A549 (cell line): Measurements from ENCODE around the gene DUSP7. TPM values are rescaled to one million over a fixed set of nuclear protein-coding genes. Genes with fewer than 3 reads are reported as not detected.

Experiments used
- ATAC-seq, 2 experiments: fragments of 200-7000 bp in 1 of 2; fragments of >200 bp in 1 of 2; cut with Nextera tagmentation in 1 of 2; cut with Tn5 transposase in 1 of 2; 3 replicates each; pipeline versions ENCODE4 v1.8.0 to v1.9.1; 2018 to 2020; ENCODE audit warnings: mild to moderate bottlenecking in 1 of 2, moderate library complexity in 1 of 2
- CTCF ChIA-PET: fragments of 300-600 bp; sonication (Branson Sonifier 250); formaldehyde crosslinking; extraction: SDS; loops from one replicate; lab custom pipeline; 2021; ENCODE audit warnings: antibody characterized with exemption, inconsistent platforms; lab: Yijun Ruan, JAX
- POLR2A ChIA-PET: fragments of 350-600 bp; formaldehyde crosslinking; extraction: SDS; loops from one replicate; lab custom pipeline; 2021; ENCODE audit warnings: antibody characterized with exemption, inconsistent platforms; lab: Yijun Ruan, JAX
- DNase-seq, 2 experiments: peaks; one replicate each; pipeline versions ENCODE4 v3.0.0 to v3.0.0-alpha.2; 2011 to 2016; ENCODE audit warnings: low read depth in 1 of 2, low spot score in 1 of 2
- FAIRE-seq: peaks from 2 replicates; lab custom pipeline; 2011; peaks lifted over from hg19 to GRCh38; lab: Jason Lieb, UNC
- H3K27ac ChIP-seq, 2 experiments: fragments of >200 bp; sonication (Bioruptor Twin); formaldehyde crosslinking; 3 replicates each; pipeline ENCODE4 v1.5.1; 2016 to 2017
- H3K4me1 ChIP-seq: fragments of >200 bp; sonication (Bioruptor Twin); formaldehyde crosslinking; 3 replicates; pipeline ENCODE4 v1.6.1; 2016
- H3K4me2 ChIP-seq: fragments of >200 bp; sonication (Bioruptor Twin); formaldehyde crosslinking; 3 replicates; pipeline ENCODE4 v1.6.1; 2016
- H3K4me3 ChIP-seq: fragments of >200 bp; sonication (Bioruptor Twin); formaldehyde crosslinking; 3 replicates; pipeline ENCODE4 v1.5.1; 2016
- H3K9me3 ChIP-seq: fragments of >200 bp; sonication (Bioruptor Twin); formaldehyde crosslinking; 3 replicates; pipeline ENCODE4 v1.6.1; 2016
- FOXS1 ChIP-seq: fragments of 250-450 bp; sonication (Bioruptor Pico); IDR thresholded peaks from 2 replicates; pipeline ENCODE4 v1.5.0; 2020; ENCODE audit warnings: mild to moderate bottlenecking, moderate library complexity
- GATA3 ChIP-seq: IDR thresholded peaks from 2 replicates; pipeline ENCODE4 v1.6.1; 2012; ENCODE audit warnings: borderline replicate concordance
- HDAC2 ChIP-seq: fragments of 200-600 bp; sonication (generic); IDR thresholded peaks from 2 replicates; pipeline ENCODE4 v1.6.1; 2016
- HEYL ChIP-seq: fragments of 250-450 bp; sonication (Bioruptor Pico); IDR thresholded peaks from 2 replicates; pipeline ENCODE4 v1.8.0; 2021; ENCODE audit warnings: mild to moderate bottlenecking, moderate library complexity
- HOXB13 ChIP-seq: fragments of 250-450 bp; sonication (Bioruptor Pico); IDR thresholded peaks from 2 replicates; pipeline ENCODE4 v1.5.0; 2020; ENCODE audit warnings: low read depth, mild to moderate bottlenecking, moderate library complexity
- JUN ChIP-seq, 2 experiments: fragments of >200 bp; sonication (Bioruptor Twin); formaldehyde crosslinking; IDR thresholded peaks; 2 replicates in 1 of 2; 3 replicates in 1 of 2; pipeline ENCODE4 v1.6.1; 2016 to 2017
- KDM1A ChIP-seq: fragments of 200-600 bp; sonication (generic); IDR thresholded peaks from 2 replicates; pipeline ENCODE4 v1.6.1; 2016; ENCODE audit warnings: low read depth, mild to moderate bottlenecking
- KDM5A ChIP-seq: fragments of 200-600 bp; sonication (generic); IDR thresholded peaks from 2 replicates; pipeline ENCODE4 v1.6.1; 2016; ENCODE audit warnings: antibody characterized with exemption, mild to moderate bottlenecking
- NFE2L2 ChIP-seq: fragments of 150-350 bp; conservative IDR thresholded peaks from 2 replicates; pipeline ENCODE4 v1.6.1; 2014; ENCODE audit warnings: low read length
- PHF8 ChIP-seq: fragments of 200-600 bp; sonication (generic); IDR thresholded peaks from 2 replicates; pipeline ENCODE4 v1.6.1; 2016; ENCODE audit warnings: low read depth, mild to moderate bottlenecking, antibody characterized with exemption, moderate library complexity, borderline replicate concordance
- RAD21 ChIP-seq, 2 experiments: fragments of >200 bp in 1 of 2; sonication (Bioruptor Twin) in 1 of 2; formaldehyde crosslinking in 1 of 2; IDR thresholded peaks in 1 of 2; conservative IDR thresholded peaks in 1 of 2; 2 replicates in 1 of 2; 3 replicates in 1 of 2; pipeline ENCODE4 v1.6.1; 2012 to 2018; ENCODE audit warnings: inconsistent platforms in 1 of 2
- RCOR1 ChIP-seq: fragments of 150-350 bp; IDR thresholded peaks from 2 replicates; pipeline ENCODE4 v1.6.1; 2014; ENCODE audit warnings: antibody characterized with exemption, low read length, low read depth
- RFX5 ChIP-seq: fragments of 450-650 bp; IDR thresholded peaks from 2 replicates; pipeline ENCODE4 v1.7.1; 2014; ENCODE audit warnings: antibody characterized with exemption, mild to moderate bottlenecking, moderate library complexity
- RNF2 ChIP-seq: fragments of 200-600 bp; sonication (generic); IDR thresholded peaks from 2 replicates; pipeline ENCODE4 v1.6.1; 2016; ENCODE audit warnings: low read depth, mild to moderate bottlenecking, antibody characterized with exemption, moderate library complexity, borderline replicate concordance
- WGBS: methylation state at CpG from one replicate; pipeline ENCODE4 v1.1.6; 2017; ENCODE audit errors: missing lambda C conversion rate; 5-methylcytosine and 5-hydroxymethylcytosine counted together
- polyA plus RNA-seq, 4 experiments: library from polyadenylated mRNA; depleted of rRNA in 3 of 4; stranded (reverse); fragments of >200 nt; fragmentation: RNase III in 1 of 4; extraction: RNeasy Plus Mini Kit Qiagen cat#74134 plus additional on column Dnase treatment in 1 of 4; gene quantifications; 2 replicates in 3 of 4; 3 replicates in 1 of 4; pipeline ENCODE4 v1.2.3, GENCODE V29; 2011 to 2017
- TF ChIP-seq, protein P1 (sequence below): fragments of 200-600 bp; sonication (generic); IDR thresholded peaks from 2 replicates; pipeline ENCODE4 v1.6.1; 2016; ENCODE audit warnings: antibody characterized with exemption, mild to moderate bottlenecking, moderate library complexity
- TF ChIP-seq, protein P2 (sequence below): fragments of 150-350 bp; IDR thresholded peaks from 2 replicates; pipeline ENCODE4 v1.6.1; 2014; ENCODE audit warnings: low read depth, mild to moderate bottlenecking, low read length
- TF ChIP-seq, protein P3 (sequence below): fragments of >200 bp; sonication (Bioruptor Twin); formaldehyde crosslinking; IDR thresholded peaks from 3 replicates; pipeline ENCODE4 v1.6.1; 2016
- TF ChIP-seq, protein P4 (sequence below): fragments of 450-650 bp; IDR thresholded peaks from 2 replicates; pipeline ENCODE4 v1.6.1; 2014; ENCODE audit warnings: antibody characterized with exemption
- TF ChIP-seq, protein P5 (sequence below): fragments of >200 bp; sonication (Bioruptor Twin); formaldehyde crosslinking; IDR thresholded peaks from 2 replicates; pipeline ENCODE4 v1.6.1; 2016
- TF ChIP-seq, protein P6 (sequence below): IDR thresholded peaks from 2 replicates; pipeline ENCODE4 v1.6.1; 2012

The DUSP7 gene
- polyA plus RNA-seq, 2 of the 4 experiments (the other 2 are of a cell fraction): 4.4 to 4.8 TPM

DNA sequence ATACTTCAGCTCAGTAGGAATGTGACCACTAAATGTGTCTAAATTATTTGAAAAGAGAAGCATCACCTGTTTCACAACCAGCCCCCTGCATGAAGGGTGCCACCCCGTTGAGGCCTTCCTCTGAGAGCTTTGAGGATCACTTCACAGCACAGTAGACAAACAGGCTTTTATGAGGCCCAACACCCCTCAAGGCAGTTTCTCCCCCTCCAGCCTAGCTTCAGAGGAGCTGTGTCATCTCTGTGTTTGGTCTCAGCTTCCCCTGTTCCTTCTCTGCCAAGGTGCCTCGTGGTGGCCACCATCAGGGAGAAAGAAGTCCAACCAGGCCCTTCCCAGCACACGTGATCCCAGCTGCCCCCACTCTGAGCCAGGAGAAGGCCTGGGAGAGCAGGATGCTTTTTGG is 21.6 kb upstream of the DUSP7 start:
- ChIA-PET CTCF (interaction anchor here (0.9 to 1.2 kb wide), 4 partner anchors 11 to 76 kb away, joined by 4 read pairs; no protein-coding TSS in a partner anchor), POLR2A (no interaction called here)
- no peak for TF ChIP-seq RNF2
- TF ChIP-seq, protein P1, sequence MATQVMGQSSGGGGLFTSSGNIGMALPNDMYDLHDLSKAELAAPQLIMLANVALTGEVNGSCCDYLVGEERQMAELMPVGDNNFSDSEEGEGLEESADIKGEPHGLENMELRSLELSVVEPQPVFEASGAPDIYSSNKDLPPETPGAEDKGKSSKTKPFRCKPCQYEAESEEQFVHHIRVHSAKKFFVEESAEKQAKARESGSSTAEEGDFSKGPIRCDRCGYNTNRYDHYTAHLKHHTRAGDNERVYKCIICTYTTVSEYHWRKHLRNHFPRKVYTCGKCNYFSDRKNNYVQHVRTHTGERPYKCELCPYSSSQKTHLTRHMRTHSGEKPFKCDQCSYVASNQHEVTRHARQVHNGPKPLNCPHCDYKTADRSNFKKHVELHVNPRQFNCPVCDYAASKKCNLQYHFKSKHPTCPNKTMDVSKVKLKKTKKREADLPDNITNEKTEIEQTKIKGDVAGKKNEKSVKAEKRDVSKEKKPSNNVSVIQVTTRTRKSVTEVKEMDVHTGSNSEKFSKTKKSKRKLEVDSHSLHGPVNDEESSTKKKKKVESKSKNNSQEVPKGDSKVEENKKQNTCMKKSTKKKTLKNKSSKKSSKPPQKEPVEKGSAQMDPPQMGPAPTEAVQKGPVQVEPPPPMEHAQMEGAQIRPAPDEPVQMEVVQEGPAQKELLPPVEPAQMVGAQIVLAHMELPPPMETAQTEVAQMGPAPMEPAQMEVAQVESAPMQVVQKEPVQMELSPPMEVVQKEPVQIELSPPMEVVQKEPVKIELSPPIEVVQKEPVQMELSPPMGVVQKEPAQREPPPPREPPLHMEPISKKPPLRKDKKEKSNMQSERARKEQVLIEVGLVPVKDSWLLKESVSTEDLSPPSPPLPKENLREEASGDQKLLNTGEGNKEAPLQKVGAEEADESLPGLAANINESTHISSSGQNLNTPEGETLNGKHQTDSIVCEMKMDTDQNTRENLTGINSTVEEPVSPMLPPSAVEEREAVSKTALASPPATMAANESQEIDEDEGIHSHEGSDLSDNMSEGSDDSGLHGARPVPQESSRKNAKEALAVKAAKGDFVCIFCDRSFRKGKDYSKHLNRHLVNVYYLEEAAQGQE: no peak
- TF ChIP-seq, protein P2, sequence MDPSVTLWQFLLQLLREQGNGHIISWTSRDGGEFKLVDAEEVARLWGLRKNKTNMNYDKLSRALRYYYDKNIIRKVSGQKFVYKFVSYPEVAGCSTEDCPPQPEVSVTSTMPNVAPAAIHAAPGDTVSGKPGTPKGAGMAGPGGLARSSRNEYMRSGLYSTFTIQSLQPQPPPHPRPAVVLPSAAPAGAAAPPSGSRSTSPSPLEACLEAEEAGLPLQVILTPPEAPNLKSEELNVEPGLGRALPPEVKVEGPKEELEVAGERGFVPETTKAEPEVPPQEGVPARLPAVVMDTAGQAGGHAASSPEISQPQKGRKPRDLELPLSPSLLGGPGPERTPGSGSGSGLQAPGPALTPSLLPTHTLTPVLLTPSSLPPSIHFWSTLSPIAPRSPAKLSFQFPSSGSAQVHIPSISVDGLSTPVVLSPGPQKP: no peak
- TF ChIP-seq RCOR1: no peak
- TF ChIP-seq NFE2L2: no peak
- TF ChIP-seq RFX5: no peak
- TF ChIP-seq, protein P3, sequence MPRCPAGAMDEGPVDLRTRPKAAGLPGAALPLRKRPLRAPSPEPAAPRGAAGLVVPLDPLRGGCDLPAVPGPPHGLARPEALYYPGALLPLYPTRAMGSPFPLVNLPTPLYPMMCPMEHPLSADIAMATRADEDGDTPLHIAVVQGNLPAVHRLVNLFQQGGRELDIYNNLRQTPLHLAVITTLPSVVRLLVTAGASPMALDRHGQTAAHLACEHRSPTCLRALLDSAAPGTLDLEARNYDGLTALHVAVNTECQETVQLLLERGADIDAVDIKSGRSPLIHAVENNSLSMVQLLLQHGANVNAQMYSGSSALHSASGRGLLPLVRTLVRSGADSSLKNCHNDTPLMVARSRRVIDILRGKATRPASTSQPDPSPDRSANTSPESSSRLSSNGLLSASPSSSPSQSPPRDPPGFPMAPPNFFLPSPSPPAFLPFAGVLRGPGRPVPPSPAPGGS: no peak
- no peak for TF ChIP-seq HEYL (CRISPR knock-in tag)
- TF ChIP-seq HDAC2: no peak
- no peak for TF ChIP-seq HOXB13 (CRISPR knock-in tag)
- TF ChIP-seq KDM1A: no peak
- no peak for TF ChIP-seq GATA3
- no peak for TF ChIP-seq JUN (IDR thresholded peaks at IDR 0.05)
- TF ChIP-seq, protein P4, sequence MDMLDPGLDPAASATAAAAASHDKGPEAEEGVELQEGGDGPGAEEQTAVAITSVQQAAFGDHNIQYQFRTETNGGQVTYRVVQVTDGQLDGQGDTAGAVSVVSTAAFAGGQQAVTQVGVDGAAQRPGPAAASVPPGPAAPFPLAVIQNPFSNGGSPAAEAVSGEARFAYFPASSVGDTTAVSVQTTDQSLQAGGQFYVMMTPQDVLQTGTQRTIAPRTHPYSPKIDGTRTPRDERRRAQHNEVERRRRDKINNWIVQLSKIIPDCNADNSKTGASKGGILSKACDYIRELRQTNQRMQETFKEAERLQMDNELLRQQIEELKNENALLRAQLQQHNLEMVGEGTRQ: no peak
- no peak for TF ChIP-seq KDM5A
- TF ChIP-seq, protein P5, sequence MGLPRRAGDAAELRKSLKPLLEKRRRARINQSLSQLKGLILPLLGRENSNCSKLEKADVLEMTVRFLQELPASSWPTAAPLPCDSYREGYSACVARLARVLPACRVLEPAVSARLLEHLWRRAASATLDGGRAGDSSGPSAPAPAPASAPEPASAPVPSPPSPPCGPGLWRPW: no peak
- no peak for TF ChIP-seq FOXS1
- TF ChIP-seq RAD21 (conservative IDR thresholded peaks at IDR 0.05 in 1 of 2, IDR thresholded peaks at IDR 0.05 in 1 of 2): no peak
- TF ChIP-seq PHF8: no peak
- TF ChIP-seq, protein P6, sequence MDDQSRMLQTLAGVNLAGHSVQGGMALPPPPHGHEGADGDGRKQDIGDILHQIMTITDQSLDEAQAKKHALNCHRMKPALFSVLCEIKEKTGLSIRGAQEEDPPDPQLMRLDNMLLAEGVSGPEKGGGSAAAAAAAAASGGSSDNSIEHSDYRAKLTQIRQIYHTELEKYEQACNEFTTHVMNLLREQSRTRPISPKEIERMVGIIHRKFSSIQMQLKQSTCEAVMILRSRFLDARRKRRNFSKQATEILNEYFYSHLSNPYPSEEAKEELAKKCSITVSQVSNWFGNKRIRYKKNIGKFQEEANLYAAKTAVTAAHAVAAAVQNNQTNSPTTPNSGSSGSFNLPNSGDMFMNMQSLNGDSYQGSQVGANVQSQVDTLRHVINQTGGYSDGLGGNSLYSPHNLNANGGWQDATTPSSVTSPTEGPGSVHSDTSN: no peak
- Histone ChIP-seq H3K27ac (no peak overlapping the region), H3K4me3 (no peak overlapping the region), H3K4me2 (no peak overlapping the region), H3K9me3 (no peaks in the 10 kb centered on the region), H3K4me1 (no peaks in the 10 kb centered on the region)
- DNase-seq: no peak
- WGBS: 55% methylated on average over 3 of the region's 3 CpGs
- ATAC-seq: no peak
- FAIRE-seq: no peak
